22Rv1 (cell line): Measurements from ENCODE around the gene TXNDC11.

Experiments used
- CTCF ChIP-seq: fragments of 450-650 bp; IDR thresholded peaks from 2 replicates; pipeline ENCODE4 v1.5.1; 2017; ENCODE audit warnings: mild to moderate bottlenecking
- ZFX ChIP-seq: fragments of 450-650 bp; IDR thresholded peaks from 2 replicates; pipeline ENCODE4 v1.6.1; 2017; ENCODE audit warnings: antibody characterized with exemption, borderline replicate concordance

DNA sequence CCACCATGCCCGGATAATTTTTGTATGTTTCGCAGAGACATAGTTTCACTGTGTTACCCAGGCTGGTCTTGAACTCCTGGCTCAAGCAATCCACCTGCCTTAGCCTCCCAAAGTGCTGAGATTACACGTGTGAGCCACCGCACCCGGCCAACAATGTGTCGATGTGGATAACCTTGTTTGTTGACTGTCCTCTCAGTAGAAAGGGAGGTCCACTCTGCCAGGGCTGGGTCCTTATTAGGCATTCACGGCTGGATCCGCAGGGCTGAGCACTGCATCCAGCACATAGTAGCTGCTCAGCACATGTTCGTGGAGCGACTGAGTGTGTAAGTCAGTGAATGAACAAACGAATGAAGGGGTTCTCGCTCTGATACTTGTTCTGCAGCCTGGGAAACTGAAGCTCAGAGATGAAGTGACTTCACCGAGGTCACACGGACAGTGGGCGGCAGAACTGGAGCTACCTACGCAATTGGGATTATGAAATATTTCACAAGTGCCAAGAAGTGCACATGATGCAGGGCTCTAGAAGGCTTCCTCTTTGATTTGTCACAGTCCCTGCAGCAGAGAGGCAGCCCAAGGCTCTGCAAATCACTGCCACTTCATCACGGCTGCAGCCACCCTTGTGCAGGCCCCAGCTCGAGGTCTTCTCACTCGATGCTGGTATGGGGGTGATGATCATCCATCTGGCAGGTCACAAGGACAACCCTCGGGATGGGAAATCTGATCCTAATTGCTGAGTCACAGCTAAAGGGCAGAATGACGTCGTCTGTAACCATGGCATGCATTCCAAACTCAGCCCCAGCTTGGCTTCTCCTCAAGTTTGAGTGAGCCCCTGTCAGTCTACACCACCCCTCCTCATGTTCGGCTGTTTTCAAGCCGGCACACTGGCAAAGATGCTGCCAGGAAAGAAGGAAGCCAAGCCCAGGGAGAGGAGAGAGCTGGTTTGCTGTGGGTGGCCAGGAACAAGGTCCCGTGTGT lies 102.4 kb downstream of the TXNDC11 start:
- TF ChIP-seq CTCF (no peak), ZFX (no peak)
